GDM1 (cell line): Measurements from ENCODE around the gene RAB18.
"Not testable (repeated sequence)": the region's sequence is repeated elsewhere in the genome, so short reads cannot be mapped to it uniquely, and the experiment has no call there.

Source experiments
- DNase-seq: peaks from one replicate; lab custom pipeline; 2025; lab: John Stamatoyannopoulos, UW

RAB18 gene

GRCh38 chr10:27504808-27505460, 830 bp downstream of the RAB18 start:
- DNase-seq, result no peak

DNA sequence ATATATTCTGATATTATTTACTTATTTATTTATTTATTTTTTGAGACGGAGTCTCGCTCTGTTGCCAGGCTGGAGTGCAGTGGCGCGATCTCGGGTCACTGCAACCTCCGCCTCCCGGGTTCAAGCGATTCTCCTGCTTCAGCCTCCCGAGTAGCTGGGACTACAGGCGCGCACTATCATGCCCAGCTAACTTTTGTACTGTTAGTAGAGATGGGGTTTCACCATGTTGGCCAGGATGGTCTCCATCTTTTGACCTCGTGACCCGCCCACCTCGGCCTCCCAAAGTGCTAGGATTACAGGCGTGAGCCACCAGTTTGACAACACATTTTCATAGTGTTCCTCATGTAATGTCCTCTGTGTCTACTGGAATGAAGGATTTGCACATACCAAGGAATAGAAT, 1.4 kb downstream of the RAB18 start:
- DNase-seq, result not testable (repeated sequence)

GRCh38 chr10:27506280-27506679, 2.2 kb downstream of the RAB18 start:
- no peak for DNase-seq

DNA sequence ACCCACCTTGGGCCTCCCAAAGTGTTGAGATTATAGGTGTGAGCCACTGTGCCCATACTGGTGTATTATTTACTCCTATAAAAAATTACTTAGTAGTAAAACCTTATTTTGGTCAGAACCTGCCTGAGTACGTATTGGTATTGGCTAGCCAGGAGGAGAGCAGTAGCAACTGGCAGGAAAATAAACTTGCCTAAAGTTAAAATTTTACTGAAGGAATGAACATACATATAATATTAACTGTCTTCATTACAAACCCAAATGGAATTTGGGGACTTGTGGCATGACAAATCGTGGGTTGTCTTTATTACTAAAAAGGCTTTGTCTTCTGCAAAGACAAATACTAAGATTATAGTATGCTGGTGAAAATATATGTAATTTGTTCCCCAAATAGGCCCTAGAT, 8.4 kb downstream of the RAB18 start:
- no peak for DNase-seq

DNA sequence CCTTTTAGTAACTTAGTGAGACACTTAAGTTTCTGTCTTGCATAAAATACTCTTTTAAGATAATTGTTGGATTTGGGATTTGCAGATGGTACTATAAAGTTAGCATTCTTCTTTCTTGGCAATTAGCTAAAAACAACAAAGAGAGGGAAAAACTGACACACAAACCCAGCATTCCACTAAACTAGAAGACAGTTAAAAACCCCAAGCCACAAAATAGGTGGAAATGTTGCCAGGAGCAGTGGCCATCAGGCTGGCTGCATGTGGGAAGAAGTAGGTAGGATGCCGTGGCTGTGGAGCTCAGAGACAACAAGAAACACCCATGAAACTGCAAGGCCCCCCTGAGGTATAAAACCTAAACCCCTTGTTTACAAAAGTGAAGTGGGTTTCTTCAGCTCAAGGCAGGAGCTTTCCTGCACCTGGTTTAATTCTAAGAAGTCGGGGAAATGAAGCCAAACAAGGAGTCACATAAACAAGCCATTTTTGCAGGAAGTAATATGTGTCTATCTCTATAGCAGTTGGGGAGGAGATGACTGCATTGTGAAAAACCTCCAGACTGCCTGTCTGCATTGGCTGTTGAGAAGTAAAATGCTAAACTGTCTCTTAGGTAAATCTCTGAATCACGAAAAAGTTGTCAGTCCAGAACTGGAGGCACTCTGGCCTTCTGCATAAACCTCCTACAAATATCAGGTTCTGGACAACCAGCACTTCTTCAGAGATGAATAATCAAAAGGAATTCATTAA, 9.5 kb downstream of the RAB18 start:
- no peak for DNase-seq

DNA sequence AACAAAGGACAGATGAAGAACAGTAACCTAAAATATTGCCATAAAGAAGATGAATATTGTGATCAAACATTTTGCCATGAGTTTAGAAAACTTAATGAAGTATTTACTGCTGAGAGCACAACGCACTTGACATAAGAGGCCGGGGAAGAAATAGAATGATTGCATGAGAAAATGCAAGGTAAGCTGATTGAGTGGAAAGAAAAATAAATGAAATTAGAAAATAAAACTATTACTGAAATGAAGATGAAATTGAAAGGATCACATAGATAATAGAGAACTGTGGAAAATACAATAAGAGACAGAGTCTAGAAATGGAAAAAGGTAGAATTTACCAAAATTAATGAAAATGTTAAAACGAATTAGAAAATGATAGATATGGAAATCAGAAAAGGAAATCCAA, 10.1 kb downstream of the RAB18 start:
- no peak for DNase-seq

DNA sequence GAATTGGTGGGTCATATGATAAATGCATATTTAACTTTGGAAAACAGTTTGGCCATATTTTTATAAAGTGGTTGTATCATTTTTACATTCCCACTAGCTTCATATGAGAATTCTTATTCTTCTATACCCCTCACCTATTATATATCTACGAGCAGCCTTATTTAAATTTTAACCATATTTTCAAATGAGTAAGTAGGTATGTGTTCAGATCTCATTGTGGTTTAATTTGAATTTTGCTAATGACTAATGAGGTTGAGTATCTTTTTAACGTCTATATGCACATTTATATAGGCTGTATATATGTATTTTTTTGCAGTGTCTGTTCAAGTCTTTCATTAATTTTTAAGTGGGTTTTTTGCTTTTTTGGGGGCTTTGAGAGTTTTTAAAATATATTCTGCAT, 14.2 kb downstream of the RAB18 start:
- DNase-seq, result no peak

DNA sequence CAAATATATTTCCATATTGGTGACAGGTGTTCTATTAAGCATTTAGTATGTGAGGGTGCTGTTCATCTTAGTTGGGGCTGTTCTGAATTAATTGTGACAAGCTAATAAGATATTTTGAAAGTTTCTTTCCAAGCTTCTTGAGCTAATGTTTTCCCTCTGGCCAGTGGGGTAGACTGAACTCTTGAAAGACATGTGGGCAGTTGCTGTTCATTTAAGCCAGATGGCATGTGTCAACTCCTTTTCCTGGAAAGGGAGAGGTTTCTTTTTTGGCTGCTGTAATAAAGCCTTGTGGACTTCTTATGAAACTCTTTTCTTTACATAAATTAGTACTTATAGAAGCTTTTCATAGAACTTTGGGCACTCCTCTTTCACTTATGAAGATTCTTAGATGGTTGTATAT, 21.7 kb downstream of the RAB18 start:
- DNase-seq, result no peak

DNA sequence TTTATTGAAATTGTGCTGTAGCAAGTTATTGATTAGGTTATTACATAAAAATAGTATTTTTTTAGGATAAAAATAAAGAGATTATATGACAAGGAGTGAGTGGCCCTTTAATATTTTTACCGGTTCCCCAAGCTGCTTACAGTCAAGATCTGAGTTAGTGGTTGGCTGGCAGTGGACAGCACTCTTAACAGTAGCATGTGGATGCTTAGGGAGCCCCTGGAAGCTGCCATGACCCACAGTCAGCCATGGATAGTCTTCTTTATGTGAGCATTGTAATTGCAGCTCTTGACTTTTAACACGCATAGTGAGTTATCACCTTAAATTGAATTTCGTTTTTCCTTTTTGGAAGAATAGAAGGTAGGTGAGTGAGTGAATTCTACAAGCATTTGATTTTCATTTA, 22.1 kb downstream of the RAB18 start:
- no peak for DNase-seq

- no peak for DNase-seq
Measured at GRCh38 chr10:27527666-27528295, 23.7 kb downstream of the RAB18 start.

DNA sequence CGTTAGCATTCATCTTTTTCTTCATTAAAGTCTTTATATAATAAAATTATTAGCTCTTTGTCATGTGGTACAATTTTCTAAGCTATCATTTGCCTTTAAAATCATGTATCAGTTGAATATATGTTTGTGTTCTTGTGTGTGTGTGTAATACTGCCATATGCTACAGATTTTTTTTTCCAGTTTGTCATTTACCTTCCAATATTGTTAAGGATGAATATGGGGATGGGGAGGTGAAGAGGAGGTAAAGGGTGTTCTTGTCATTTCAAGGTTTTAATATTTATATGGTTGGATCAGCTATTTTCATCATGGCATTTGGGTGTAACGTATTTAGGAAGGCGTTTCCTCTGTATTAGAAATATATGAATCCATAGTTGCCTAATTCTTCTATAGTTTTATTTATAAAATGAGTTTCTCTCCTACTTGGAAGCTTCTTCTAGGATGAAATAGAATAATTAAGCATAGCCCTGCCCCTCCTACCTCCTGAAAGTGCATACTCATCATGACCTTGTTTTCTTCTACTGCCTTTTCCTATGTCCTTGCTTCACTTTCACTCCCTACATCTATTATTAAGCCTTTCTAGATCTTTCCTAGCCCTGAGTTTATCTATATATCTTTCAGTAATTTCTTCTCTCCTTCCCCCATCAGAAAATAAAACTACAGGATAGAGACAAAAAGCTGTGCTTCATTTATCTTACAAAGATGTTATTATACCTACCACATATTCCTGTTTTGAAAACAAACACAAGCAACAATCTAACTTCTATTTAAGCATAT, 25.1 kb downstream of the RAB18 start:
- no peak for DNase-seq

DNA sequence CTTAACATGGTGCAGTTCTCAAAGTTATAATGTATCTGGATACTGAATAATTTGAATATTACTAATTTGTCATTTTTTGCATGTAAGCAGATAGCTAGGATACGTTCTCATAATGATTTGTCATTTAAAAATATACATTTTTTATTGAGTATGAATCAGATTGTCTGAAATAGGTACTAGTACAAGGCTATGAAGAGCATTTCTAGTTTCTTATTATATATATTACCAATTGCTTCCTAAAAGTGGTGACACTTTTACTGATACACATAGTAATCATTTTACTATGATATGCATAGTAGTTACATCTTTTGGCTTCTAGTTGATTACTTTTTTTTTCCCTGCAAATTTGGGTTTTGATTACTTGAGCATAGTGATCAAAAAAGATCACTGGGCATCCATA, 26.4 kb downstream of the RAB18 start:
- no peak for DNase-seq

DNA sequence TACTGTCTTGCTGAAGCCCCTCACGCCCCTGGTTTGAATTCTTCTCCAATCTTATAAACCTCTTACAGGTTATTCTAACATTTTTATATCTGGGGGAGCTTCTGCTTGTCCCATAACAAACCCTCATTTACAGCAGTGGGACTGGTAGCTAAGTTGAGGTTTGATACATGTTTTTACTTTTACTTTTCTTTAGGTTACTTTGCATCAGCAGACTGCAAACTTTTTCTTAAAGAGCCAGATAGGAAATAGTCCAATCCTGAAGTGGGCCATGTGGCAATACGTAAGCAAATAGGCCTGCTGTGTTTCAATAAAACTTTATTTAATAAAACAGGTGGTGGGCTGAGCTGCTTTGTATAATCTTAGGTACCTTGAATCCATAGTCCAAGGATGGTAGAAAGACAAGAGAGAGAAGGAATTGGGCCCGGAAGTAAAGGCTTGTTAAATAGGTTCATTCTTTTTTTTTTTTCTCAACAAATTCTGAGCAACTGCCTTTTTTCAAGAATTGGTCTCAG, 27.3 kb downstream of the RAB18 start:
- DNase-seq, result no peak

DNA sequence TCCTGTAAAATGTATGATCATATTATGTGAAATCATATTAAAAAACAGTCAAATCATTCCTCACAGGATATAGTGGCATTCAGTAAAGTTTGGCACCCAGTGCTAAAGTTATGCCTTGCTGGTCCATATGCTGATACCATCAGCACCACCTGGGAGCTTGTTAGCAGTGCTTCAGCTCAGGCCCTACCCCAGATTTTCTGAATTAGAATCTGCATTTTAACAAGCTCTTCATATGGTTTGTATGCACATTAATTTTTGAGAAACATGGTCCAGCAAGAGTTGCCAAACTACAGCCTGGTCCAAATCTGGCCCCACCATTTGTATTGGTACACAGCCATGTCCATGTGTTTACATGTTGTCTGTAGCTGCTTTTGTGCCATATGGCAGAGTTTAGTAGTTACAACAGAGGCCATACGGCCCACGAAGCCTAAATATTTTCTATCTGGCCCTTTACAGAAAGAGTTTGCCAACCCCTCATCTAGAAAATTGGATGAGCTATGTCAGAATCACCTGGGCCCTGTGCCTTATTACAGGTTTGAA, 30.1 kb downstream of the RAB18 start:
- DNase-seq, result no peak

DNA sequence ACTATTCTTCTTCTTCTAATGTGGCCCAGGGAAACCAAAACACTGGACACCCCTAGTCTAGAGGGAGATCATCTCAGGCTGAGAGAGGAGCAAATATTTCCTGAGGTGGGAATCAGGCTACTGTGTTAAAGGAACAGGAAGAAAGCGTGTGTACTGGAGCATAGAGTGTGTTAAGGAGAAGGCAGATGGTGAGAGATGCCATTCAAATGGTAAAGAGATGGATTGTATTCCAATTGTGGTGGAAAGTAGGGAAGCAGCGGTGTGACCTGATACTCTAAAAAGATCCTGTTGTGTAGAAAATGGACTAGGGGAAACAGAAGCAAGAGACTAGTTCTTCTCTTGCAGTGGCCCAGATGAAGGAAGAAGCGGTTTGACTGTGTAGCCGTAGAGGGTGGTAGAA, 31.2 kb downstream of the RAB18 start:
- DNase-seq, result no peak

- DNase-seq, result no peak
Measured at GRCh38 chr10:27536437-27536836, 32.3 kb downstream of the RAB18 start.

DNA sequence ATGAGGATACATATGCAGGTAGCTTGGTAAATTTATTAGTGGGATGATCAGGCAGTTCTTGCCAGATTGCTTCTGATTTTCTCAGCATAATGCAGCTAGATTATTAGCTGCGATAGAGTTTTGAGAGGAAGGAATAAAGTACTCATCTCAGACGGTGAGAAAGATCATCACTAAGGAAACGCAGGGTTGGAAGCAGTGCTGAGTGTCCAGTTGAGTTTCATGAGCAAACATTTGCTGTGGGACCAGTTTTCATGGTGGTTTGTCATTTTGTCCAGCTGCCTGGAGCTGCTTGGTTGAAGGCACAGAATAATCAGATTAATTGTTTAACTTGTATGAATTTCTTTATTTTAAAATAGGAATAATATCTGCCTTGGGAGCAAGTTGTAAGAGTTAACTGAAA, 33.1 kb downstream of the RAB18 start:
- no peak for DNase-seq

- no peak for DNase-seq
Measured at GRCh38 chr10:27537787-27538186, 33.7 kb downstream of the RAB18 start.

GRCh38 chr10:27540672-27541071, 36.6 kb downstream of the RAB18 start:
- no peak for DNase-seq

DNA sequence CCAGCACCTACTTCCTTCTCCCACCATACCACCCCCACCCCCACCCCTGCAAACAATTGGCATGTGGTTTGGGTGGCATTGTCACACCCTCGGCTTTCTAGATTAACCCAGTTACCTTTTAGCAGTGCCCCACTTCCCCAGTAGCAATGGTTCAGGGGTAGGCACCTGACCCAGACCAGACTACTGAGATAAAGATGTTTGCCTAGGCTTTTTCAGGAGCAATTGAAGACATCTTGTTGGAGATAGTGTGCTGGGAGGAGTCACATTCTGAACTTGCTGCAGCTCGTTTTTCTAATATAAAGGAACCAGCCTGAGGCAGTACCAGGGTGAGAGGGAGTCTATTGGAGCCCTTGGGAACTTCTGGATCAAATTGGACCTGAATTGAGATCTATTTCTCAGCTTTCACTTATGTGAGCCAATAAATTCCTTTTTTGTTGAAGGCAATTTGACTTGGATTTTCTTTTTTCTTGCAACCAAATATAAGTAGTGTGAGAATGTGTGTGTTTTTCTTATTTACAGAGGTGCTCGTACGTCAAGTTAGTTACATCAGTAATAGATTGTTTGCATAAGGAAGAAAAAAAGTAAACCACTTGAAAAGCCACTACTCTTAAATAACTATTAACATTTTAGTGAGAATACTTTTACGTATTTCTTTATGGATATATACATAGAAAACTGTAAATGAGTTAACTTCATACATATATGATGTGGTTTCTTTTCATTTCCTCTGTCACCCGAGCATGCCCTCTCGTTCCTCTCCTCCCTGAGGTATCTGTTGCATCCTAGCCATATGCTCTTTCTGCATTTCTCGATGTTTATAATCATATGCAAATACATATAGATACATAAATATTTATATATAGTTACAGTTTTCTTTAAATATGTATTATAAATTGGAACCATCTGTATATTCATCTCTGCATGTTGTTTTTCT, 38.0 kb downstream of the RAB18 start:
- DNase-seq, result no peak

- DNase-seq, result no peak
Measured at GRCh38 chr10:27542812-27543211, 38.7 kb downstream of the RAB18 start.
